PC-9 (cell line): ENCODE results near the gene CD300LB. TPM values are rescaled to one million over a fixed set of nuclear protein-coding genes. Genes with fewer than 3 reads are reported as not detected.

Experiments
- BruUV-seq: library from RNA; stranded (reverse); fragments of 400-500 nt; replicated peaks from 2 replicates; lab custom pipeline; 2021; lab: Mats Ljungman, UMichigan
- CTCF ChIA-PET: fragments of 300-600 bp; sonication (Branson Sonifier 250); formaldehyde crosslinking; loops from one replicate; lab custom pipeline; 2022; ENCODE audit warnings: antibody characterized with exemption; lab: Charles Lee
- POLR2A ChIA-PET: fragments of 300-600 bp; sonication (Branson Sonifier 250); formaldehyde crosslinking; loops from one replicate; lab custom pipeline; 2022; ENCODE audit warnings: antibody characterized with exemption; ENCODE audit not compliant: unreplicated experiment; lab: Charles Lee
- DNase-seq, 2 experiments: peaks; one replicate each; pipeline versions ENCODE4 v3.0.0 to v3.0.0-alpha.2; 2015 to 2022; ENCODE audit warnings: mixed read lengths in 1 of 2
- H2AFZ ChIP-seq: fragments of 200-600 bp; sonication (generic); 2 replicates; pipeline ENCODE4 v1.8.1; 2017; ENCODE audit warnings: antibody characterized with exemption
- H3F3A ChIP-seq: fragments of 200-600 bp; sonication (generic); 2 replicates; pipeline ENCODE4 v1.8.1; 2017; ENCODE audit warnings: antibody characterized with exemption, mild to moderate bottlenecking, low read depth; ENCODE audit not compliant: insufficient read depth
- H3K27ac ChIP-seq: fragments of 200-600 bp; sonication (generic); 2 replicates; pipeline ENCODE4 v1.6.1; 2016; ENCODE audit warnings: mixed run types
- H3K27me3 ChIP-seq: fragments of 200-600 bp; sonication (generic); 2 replicates; pipeline ENCODE4 v1.6.1; 2016; ENCODE audit warnings: low read depth, mixed run types; ENCODE audit not compliant: insufficient read depth
- H3K36me3 ChIP-seq: fragments of 200-600 bp; sonication (generic); 2 replicates; pipeline ENCODE4 v1.6.1; 2016; ENCODE audit warnings: low read depth, mixed run types
- H3K4me1 ChIP-seq: fragments of 200-600 bp; sonication (generic); replicated peaks from 2 replicates; pipeline ENCODE4 v1.6.1; 2016; ENCODE audit warnings: mixed run types; ENCODE audit not compliant: insufficient read depth
- H3K4me2 ChIP-seq: fragments of 200-600 bp; sonication (generic); 2 replicates; pipeline ENCODE4 v1.6.1; 2017; ENCODE audit warnings: mixed run types
- H3K4me3 ChIP-seq: fragments of 200-600 bp; sonication (generic); 2 replicates; pipeline ENCODE4 v1.6.1; 2016; ENCODE audit warnings: mixed run types
- H3K79me2 ChIP-seq: fragments of 200-600 bp; sonication (generic); 2 replicates; pipeline ENCODE4 v1.6.1; 2017; ENCODE audit warnings: low read depth, mixed run types
- H3K9me2 ChIP-seq: fragments of 200-600 bp; sonication (generic); 2 replicates; pipeline ENCODE4 v1.8.1; 2017; ENCODE audit warnings: mild to moderate bottlenecking; ENCODE audit not compliant: insufficient read depth
- H3K9me3 ChIP-seq: fragments of 200-600 bp; sonication (generic); 2 replicates; pipeline ENCODE4 v1.8.1; 2016; ENCODE audit warnings: low read depth; ENCODE audit not compliant: insufficient read depth
- H4K20me1 ChIP-seq: fragments of 200-600 bp; sonication (generic); 2 replicates; pipeline ENCODE4 v1.8.1; 2017; ENCODE audit not compliant: insufficient read depth
- CTCF ChIP-seq: fragments of 200-600 bp; sonication (generic); conservative IDR thresholded peaks from 2 replicates; pipeline ENCODE4 v1.6.1; 2017; ENCODE audit warnings: mixed run types, antibody characterized with exemption, mild to moderate bottlenecking, moderate library complexity
- EZH2 ChIP-seq: fragments of 200-600 bp; sonication (generic); IDR thresholded peaks from 2 replicates; pipeline ENCODE4 v1.8.0; 2017; ENCODE audit warnings: antibody characterized with exemption, low read depth
- intact Hi-C: fragments of 100-400 bp; cut with micrococcal nuclease; formaldehyde crosslinking; loops from one replicate; pipeline ENCODE4 v1.10.0; 2022; ENCODE audit not compliant: unreplicated experiment
- total RNA-seq: library from RNA; stranded (reverse); gene quantifications from 2 replicates; pipeline ENCODE4 v1.2.3, GENCODE V29; 2021

The CD300LB gene
- total RNA-seq, 1 experiment from 2014 or later: not detected

- intact Hi-C loops: no loop called here
- H3K4me1 ChIP-seq: no peaks in the 10 kb centered on the region
- H3K9me2 ChIP-seq: no peaks in the 10 kb centered on the region
- CTCF ChIA-PET: no interaction called here
- TF ChIP-seq CTCF: no peak
- TF ChIP-seq EZH2: no peak
- POLR2A ChIA-PET: no interaction called here
- no peak overlapping the region for H3K4me2 ChIP-seq
- no peaks in the 10 kb centered on the region for H4K20me1 ChIP-seq
- no peak overlapping the region for H2AFZ ChIP-seq
- no peaks in the 10 kb centered on the region for H3K79me2 ChIP-seq
- DNase-seq: no peak
- H3K27me3 ChIP-seq: peaks cover 96% of the 10 kb centered on the region
- no TSS peak for BruUV-seq
- no peak overlapping the region for H3K27ac ChIP-seq
- H3K4me3 ChIP-seq: no peak overlapping the region
- H3K36me3 ChIP-seq: no peaks in the 10 kb centered on the region
- H3K9me3 ChIP-seq: no peaks in the 10 kb centered on the region
- H3F3A ChIP-seq: no peaks in the 10 kb centered on the region
These were observed 484 bp downstream of the CD300LB start for GRCh38 chr17:74530831-74531150.

GRCh38 chr17:74529243-74529642 lies 2.0 kb downstream of the CD300LB start:
- no TSS peak for BruUV-seq
- Histone ChIP-seq H3K9me2 (no peaks in the 10 kb centered on the region), H3K4me3 (no peak overlapping the region), H3K27ac (no peak overlapping the region), H3K79me2 (no peaks in the 10 kb centered on the region), H3K4me1 (no peaks in the 10 kb centered on the region), H3K27me3 (peaks cover 96% of the 10 kb centered on the region), H4K20me1 (no peaks in the 10 kb centered on the region), H2AFZ (no peak overlapping the region), H3K9me3 (no peaks in the 10 kb centered on the region), H3F3A (no peaks in the 10 kb centered on the region), H3K36me3 (no peaks in the 10 kb centered on the region), H3K4me2 (no peak overlapping the region)
- no peak for TF ChIP-seq CTCF
- TF ChIP-seq EZH2: no peak
- POLR2A ChIA-PET: no interaction called here
- intact Hi-C loops: no loop called here
- CTCF ChIA-PET: no interaction called here
- no peak for DNase-seq

DNA sequence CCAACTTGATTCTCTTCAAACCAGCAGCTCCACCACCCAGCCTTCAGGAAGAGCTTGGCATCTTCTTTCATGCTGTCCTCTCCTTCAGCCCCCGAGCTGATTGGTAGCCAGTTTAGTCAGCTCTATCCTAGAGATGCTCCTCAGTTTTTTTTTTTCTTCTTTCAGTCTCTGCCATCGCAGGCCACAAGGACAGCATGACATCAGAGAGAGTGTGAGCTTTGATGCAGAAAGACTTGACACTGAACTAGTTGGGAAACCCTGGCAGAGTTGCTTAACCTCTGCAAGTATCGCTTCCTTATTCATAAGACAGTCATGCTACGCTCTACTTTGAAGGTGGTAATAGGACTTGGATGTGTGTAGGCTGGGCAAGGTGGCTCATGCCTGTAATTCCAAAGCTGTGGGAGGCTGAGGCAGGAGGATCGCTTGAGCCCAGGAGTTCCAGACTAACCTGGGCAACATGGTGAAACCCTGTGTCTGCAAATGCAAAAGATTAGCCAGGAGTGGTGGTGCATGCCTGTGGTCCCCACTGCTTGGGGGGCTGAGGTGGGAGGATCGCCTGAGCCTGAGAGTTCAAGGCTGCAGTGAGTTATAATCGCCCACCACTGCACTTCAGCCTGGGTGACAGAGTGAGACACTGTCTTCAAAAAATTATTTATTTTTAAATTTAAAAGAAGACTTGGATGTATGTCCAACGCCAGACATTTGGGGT lies 2.6 kb downstream of the CD300LB start:
- CTCF ChIA-PET: no interaction called here
- Histone ChIP-seq H2AFZ (no peak overlapping the region), H3K4me1 (no peaks in the 10 kb centered on the region), H3K27me3 (peaks cover 98% of the 10 kb centered on the region), H3K9me3 (no peaks in the 10 kb centered on the region), H3K9me2 (no peaks in the 10 kb centered on the region), H3K27ac (no peak overlapping the region), H4K20me1 (no peaks in the 10 kb centered on the region), H3K4me2 (no peak overlapping the region), H3K79me2 (no peaks in the 10 kb centered on the region), H3K4me3 (no peak overlapping the region), H3K36me3 (no peaks in the 10 kb centered on the region), H3F3A (no peaks in the 10 kb centered on the region)
- DNase-seq: no peak
- intact Hi-C loops: no loop called here
- POLR2A ChIA-PET: no interaction called here
- TF ChIP-seq CTCF: no peak
- no peak for TF ChIP-seq EZH2
- no TSS peak for BruUV-seq
